Natural killer cell (primary cell): ENCODE measurements around the gene PLCD1. TPM values are rescaled to one million over a fixed set of nuclear protein-coding genes. Genes with fewer than 3 reads are reported as not detected.
A peak's percentile ranks its signal among the peaks of the same experiment; 100 is the strongest.

Experiments
- ATAC-seq, 3 donors: fragments of 150-1000 bp in 2 of 3; fragments of 200-7000 bp in 1 of 3; cut with Tn5 transposase; 1 replicate in 1 of 3; 2 replicates in 2 of 3; pipeline ENCODE4 v1.10.0; 2021; ENCODE audit warnings: mild to moderate bottlenecking in 2 of 3, moderate library complexity in 2 of 3
- DNase-seq, 2 donors: peaks; one replicate each; pipeline versions ENCODE4 v3.0.0 to v3.0.0-alpha.2; 2013 to 2021; ENCODE audit warnings: mixed read lengths in 1 of 2
- H3K27ac ChIP-seq: one replicate; pipeline ENCODE4 v1.5.1; 2013; ENCODE audit warnings: mild to moderate bottlenecking, low read length
- H3K27me3 ChIP-seq: one replicate; pipeline ENCODE4 v1.6.1; 2013; ENCODE audit warnings: low read length; ENCODE audit not compliant: control insufficient read depth, insufficient read depth
- H3K36me3 ChIP-seq: one replicate; pipeline ENCODE4 v1.6.1; 2013; ENCODE audit warnings: low read length; ENCODE audit not compliant: control insufficient read depth, insufficient read depth
- H3K4me1 ChIP-seq: one replicate; pipeline ENCODE4 v1.6.1; 2013; ENCODE audit warnings: low read length; ENCODE audit not compliant: control insufficient read depth, insufficient read depth
- H3K4me3 ChIP-seq: one replicate; pipeline ENCODE4 v1.5.1; 2013; ENCODE audit warnings: low read length
- H3K9me3 ChIP-seq: one replicate; pipeline ENCODE4 v1.6.1; 2013; ENCODE audit warnings: low read length; ENCODE audit not compliant: control insufficient read depth, insufficient read depth
- H3K27ac Mint-ChIP-seq, 2 donors: one replicate each; pipeline ENCODE4 v1.8.0; 2022; ENCODE audit warnings: mild to moderate bottlenecking in 2 of 2, mixed read lengths in 2 of 2, moderate library complexity in 1 of 2
- H3K27me3 Mint-ChIP-seq, 2 donors: one replicate each; pipeline ENCODE4 v1.8.0; 2022; ENCODE audit warnings: low read depth in 2 of 2, mixed read lengths in 2 of 2
- H3K36me3 Mint-ChIP-seq: one replicate; pipeline ENCODE4 v1.8.0; 2022; ENCODE audit warnings: mixed read lengths
- H3K4me1 Mint-ChIP-seq, 2 donors: one replicate each; pipeline ENCODE4 v1.8.0; 2022; ENCODE audit warnings: mixed read lengths in 2 of 2
- H3K4me3 Mint-ChIP-seq: one replicate; pipeline ENCODE4 v1.8.0; 2022; ENCODE audit warnings: mild to moderate bottlenecking, moderate library complexity, mixed read lengths
- H3K9me3 Mint-ChIP-seq, 2 donors: one replicate each; pipeline ENCODE4 v1.8.0; 2022; ENCODE audit warnings: mixed read lengths in 2 of 2
- CTCF ChIP-seq: fragments of 200-600 bp; IDR thresholded peaks from one replicate; pipeline ENCODE4 v1.8.0; 2022; ENCODE audit warnings: antibody characterized with exemption
- WGBS: methylation state at CpG from one replicate; pipeline ENCODE4 v1.1.7; 2013; ENCODE audit warnings: missing lambda C conversion rate; ENCODE audit not compliant: insufficient coverage; 5-methylcytosine and 5-hydroxymethylcytosine counted together
- intact Hi-C: fragments of 100-400 bp; cut with micrococcal nuclease; formaldehyde crosslinking; loops from one replicate; pipeline ENCODE4 v1.14.2; 2022
- total RNA-seq, 4 donors: library from RNA; stranded (reverse); fragments of 120-200 nt in 1 of 4; gene quantifications; one replicate each; pipeline versions ENCODE4 v1.2.3 to v1.2.4, GENCODE V29; 2013 to 2022

The PLCD1 gene
- total RNA-seq, 3 donors from 2014 or later (not counting 1 experiment from before 2014, with no cell fraction given), result 27.7 to 38.1 (median 29.4) TPM

- Mint-ChIP-seq H3K27ac (no peak overlapping the region), H3K4me3 (no peak overlapping the region), H3K27me3 (no peaks in the 10 kb centered on the region), H3K9me3 (no peaks in the 10 kb centered on the region), H3K36me3 (no peaks in the 10 kb centered on the region), H3K4me1 (peaks cover 28 to 31% of the 10 kb centered on the region in 2 donors)
- ATAC-seq, result no peak
- Histone ChIP-seq H3K36me3 (no peaks in the 10 kb centered on the region), H3K4me1 (peaks cover 18% of the 10 kb centered on the region), H3K27ac (no peak overlapping the region), H3K4me3 (no peak overlapping the region), H3K9me3 (no peaks in the 10 kb centered on the region), H3K27me3 (no peaks in the 10 kb centered on the region)
- intact Hi-C loops, result no loop called here
- TF ChIP-seq CTCF, result no peak
- WGBS, result 73% methylated on average over 6 of the region's 6 CpGs
- DNase-seq, result no peak
These were observed 38.3 kb downstream of the PLCD1 start for GRCh38 chr3:37991109-37991508.

GRCh38 chr3:37990527-37990926 is 38.9 kb downstream of the PLCD1 start, which contains the start of gene VILL:
Gene VILL, plus strand, starts transcription at chr3:37990786. Its CDS starts 2,887 bp downstream, at chr3:37993673.
- no peaks in the 10 kb centered on the region for H3K27me3 ChIP-seq
- H3K27me3 Mint-ChIP-seq, result no peaks in the 10 kb centered on the region
- DNase-seq, result peak in 1 of 2 donors; percentile 9
- intact Hi-C loops, result no loop called here
- no peaks in the 10 kb centered on the region for H3K9me3 ChIP-seq
- ATAC-seq, result no peak
- H3K27ac Mint-ChIP-seq, result no peak within 1 kb of the TSS
- 93% methylated on average over 10 of the region's 10 CpGs for WGBS
- no peak within 1 kb of the TSS for H3K4me3 Mint-ChIP-seq
- no peaks in the 10 kb centered on the region for H3K36me3 Mint-ChIP-seq
- H3K4me3 ChIP-seq, result no peak within 1 kb of the TSS
- peaks cover 25 to 26% of the 10 kb centered on the region in 2 donors for H3K4me1 Mint-ChIP-seq
- TF ChIP-seq CTCF, result no peak
- peaks cover 13% of the 10 kb centered on the region for H3K4me1 ChIP-seq
- no peak within 1 kb of the TSS for H3K27ac ChIP-seq
- H3K9me3 Mint-ChIP-seq, result no peaks in the 10 kb centered on the region
- H3K36me3 ChIP-seq, result no peaks in the 10 kb centered on the region

GRCh38 chr3:37989821-37990480 is 39.5 kb downstream of the PLCD1 start:
- Mint-ChIP-seq H3K4me3 (no peak overlapping the region), H3K27me3 (no peaks in the 10 kb centered on the region), H3K9me3 (no peaks in the 10 kb centered on the region), H3K36me3 (no peaks in the 10 kb centered on the region), H3K4me1 (peaks cover 19 to 20% of the 10 kb centered on the region in 2 donors), H3K27ac (no peak overlapping the region)
- Histone ChIP-seq H3K4me1 (peaks cover 11% of the 10 kb centered on the region), H3K27ac (no peak overlapping the region), H3K4me3 (no peak overlapping the region), H3K9me3 (no peaks in the 10 kb centered on the region), H3K36me3 (no peaks in the 10 kb centered on the region), H3K27me3 (no peaks in the 10 kb centered on the region)
- intact Hi-C loops, result no loop called here
- DNase-seq, result no peak
- no peak for ATAC-seq
- WGBS, result 93% methylated on average over 7 of the region's 7 CpGs
- no peak for TF ChIP-seq CTCF
